Activated T-helper 9 cell treated with anti-CD3 and anti-CD28 coated beads, Interleukin-2, amount 50 U/mL, for 16 hours (primary cell): ENCODE results near the gene CLK4.

Experiments used
- DNase-seq: peaks from one replicate; pipeline ENCODE4 v3.0.0-alpha.2; 2020; ENCODE audit warnings: low read depth

Gene CLK4

DNA sequence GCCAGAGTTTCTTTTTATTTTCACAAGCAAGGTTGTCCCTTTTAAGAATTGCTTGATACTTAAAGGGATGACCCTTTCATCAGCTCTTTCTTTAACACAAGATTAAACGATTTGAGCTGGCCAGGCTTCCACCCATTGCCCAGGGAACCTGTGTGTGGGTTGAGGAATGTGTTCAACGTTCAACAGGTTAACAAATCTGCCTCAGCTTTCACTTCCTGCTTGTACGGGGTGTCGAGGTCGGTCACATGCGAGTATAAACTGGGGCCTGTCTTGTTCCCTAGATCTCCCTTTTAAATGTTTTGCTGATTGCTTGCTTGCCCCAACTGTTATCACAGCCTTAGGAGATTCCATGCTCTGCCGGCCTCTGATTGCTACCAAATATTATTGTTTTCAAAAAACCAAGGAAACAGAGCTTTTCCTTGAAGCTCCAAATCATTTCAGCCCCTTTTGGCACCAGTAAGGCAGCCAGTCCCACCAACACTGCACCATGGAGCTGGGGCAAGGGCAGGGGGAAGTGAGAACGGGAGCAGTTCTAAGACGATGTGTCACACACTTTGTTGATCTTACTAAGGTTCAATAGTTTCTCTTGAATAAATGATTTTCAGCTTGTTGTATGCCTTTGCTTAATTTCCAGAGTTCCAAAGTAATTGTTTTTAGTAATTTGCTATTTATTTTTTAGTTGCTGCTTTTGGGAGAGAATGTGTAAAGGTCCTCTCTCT is 10.7 kb upstream of the CLK4 start:
- DNase-seq: no peak

DNA sequence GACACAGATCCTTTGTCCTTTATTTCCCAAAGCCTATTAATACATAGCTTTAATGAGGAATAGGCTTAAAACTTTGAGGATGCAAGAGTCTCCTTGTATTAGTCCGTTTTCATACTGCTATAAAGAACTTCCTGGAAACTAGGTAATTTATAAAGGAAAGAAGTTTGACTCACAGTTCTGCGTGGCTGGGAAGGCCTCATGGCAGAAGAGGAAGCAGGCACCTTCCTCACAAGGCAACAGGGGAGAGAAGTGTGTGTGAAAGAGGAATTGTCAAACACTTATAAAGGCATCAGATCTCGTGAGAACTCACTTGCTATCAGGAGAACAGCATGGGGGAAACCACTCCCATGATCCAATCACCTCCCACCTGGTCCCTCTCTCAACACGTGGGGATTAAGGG is 5.4 kb upstream of the CLK4 start:
- DNase-seq: no peak

DNA sequence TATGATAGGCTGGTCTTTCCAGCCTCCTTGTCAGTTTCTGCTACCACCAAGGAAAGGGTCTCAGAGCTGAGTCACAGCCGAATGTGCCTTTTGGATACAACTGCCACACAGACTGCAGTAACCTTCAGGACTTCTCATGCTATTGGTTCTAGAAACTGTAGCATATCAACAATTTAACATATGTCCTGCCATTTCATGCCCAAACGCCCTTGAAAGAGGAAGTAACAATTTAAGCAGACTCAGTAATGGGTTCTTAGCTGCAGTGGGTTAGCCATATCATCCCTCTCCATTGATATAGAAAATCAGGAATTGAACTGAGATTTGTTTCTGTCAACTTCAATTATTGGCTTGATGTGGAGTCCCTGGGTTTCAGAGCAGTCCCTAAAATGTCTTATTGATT is 4.1 kb upstream of the CLK4 start:
- DNase-seq: no peak

DNA sequence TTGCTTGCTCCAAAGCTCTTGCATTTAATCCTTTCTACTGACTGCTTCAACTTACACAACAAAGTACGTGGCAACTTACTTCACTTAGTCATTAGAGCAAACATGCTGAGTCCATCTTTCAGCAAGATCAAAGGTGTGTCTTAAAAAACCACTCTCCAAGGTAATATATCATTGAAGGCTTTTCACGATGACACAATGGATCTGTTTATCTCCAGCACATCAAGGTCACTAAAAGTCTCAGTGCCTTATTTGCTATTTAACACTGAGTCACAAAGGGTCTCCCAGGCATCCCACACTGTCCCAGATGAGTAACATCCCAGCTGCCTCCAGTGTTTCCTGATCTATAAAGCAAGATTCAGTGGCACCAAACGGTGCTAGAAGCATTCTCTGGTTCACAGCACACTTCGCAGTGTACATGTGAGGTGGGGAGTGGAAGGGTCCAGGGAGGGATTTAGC is 3.7 kb upstream of the CLK4 start:
- no peak for DNase-seq

DNA sequence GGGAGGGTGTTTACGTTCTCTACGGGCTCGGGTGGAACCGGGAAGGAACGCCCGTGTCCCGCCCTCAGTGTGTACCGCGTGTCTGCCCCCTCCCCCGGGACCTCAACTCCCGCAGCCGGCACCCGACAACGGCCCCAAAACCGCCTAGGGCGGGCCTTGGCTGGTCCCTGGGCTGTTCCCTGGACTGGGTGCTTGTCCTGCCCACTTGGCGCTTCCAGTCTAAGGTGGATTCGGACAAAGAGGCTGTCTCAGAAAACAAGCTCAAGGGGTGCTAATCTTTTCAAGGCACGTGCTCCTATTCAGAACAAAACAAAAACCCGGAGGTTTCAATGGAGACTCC is 379 bp upstream of the CLK4 start:
- no peak for DNase-seq

DNA sequence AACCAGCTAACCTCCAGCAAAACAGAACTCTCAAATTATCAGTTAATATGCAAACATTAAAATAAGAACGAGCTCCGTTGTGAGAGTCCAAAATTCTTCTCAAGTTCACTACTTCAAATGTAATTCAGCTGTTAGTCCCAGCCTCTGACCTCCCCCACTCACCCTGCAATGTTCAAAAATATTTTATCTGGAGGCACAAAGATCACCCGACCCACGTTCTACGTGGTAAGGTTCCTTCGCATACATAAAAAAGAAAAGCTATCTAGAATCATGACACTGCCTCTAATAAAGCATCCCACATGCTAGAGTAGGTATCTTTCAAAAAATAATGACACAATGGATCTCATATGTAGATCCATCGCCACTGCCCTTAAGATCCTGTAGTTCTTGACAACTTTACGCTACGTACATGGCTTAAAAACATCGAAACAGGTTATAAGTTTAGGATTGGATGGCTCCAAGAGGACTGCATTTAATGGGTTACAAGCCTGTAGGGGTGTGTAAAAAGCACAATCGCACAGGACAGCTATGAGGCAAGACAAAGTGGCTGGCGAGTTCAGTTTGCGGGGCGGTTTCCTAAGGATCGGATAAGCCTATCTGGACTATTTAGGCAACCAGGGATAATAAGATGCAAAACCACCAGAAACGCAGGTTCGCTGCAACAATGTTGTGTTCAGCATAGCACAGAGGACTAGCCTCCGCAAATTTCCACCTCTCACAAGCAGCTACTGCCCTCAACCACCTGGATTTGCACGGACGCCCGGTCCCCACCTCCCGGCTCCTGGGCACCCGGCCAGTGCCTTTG is 969 bp downstream of the CLK4 start:
- DNase-seq: no peak

DNA sequence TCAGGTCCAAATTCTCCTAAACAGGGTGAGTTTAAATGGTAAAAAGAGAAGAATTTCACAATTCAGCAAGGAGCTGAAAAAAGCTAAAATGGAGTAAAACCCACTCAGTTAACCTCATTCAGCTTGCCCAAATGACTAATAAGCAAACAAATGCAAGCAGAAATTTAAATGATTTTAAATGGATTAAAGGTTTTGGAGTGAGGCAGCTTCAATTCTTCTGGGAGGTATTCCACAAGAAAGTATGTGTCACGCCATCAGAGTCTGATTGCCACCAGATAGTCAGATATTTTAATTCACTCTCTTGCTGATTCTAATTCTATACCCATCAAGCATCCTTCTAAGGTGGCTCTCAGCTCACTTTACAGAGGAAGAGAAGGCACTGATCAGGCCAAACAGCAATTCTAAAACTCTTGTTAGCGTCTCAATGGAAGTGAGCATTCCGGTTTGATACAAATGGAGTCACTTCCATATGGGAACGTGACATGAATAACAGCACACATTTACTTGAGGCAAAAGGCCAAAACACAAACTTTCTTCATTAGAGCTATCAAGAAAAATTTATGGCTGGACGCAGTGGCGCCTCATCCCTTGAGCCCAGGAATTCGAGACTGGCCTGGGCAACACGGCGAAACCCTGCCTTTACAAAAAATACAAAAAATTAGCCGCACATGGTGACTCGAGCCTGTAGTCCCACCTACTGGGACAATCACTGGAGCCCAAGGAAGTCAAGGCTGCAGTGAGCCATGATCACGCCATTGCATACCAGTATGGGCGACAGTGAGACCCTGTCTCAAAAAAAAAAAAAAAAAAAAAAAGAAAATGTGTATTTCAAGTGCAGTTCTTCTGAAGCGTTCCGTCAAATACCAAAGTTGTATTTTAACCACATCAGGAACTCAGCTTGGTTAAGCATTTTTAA is 2.0 kb downstream of the CLK4 start:
- no peak for DNase-seq

DNA sequence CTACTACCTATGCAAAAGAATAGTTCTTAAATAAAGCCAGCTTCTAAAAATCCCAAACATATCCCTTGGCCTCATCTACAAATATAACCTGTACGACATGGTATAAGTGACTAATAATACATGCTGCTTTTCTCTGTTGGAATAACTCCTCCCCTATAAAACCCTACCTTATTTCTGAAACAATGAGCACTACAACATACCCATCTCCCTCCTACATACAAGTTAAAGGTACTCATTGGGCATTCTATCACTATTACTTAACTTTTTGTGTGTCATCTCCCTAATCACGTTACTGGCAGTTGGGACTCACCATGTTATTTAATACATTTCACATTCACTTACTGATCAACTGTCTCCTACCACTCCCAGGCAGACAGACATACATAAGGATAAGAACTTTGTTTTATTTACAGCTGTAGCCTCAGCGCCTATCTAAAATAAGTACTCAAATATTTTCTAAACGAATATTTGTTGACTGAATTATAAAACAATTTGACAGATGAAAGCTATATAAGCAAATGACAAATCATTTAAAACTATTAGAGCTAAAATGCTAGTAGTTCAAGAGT is 4.1 kb downstream of the CLK4 start:
- no peak for DNase-seq

DNA sequence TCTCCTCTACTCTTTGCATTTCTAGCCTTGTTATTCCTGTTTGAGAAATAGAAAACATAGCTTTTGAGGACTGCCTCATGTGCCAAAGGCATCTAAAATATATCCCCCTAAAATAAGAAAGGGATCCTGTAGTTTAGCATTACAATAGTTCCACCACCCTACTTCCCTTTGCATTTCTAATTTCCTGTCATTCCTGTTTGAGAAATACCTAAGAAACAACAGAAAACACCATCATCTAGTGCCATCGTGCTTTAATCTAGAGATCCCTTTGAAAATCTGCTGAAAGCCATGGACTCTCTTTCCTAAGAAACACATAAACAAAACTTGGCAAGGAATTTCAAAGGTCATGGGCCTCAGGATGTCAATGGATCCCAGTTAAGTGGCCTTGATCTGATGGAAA is 7.5 kb downstream of the CLK4 start:
- no peak for DNase-seq

DNA sequence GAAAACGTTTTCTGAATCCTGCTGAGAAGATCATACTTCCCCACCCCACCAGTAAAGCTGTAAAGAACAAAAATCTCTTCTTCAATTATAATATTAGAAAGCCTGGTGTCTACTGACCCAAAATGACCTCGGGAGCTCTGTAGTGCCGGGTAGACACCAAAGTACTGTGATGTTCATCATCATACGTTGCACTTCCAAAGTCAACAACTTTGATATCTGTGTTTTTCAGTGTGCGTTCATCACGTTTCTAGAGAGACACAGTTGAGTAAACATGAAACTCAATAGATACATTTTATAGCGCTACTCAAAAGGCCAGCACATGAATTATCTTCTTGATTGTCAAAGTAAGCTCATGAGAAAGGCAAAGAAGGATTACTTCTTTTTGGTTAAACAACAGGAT is 14.6 kb downstream of the CLK4 start:
- no peak for DNase-seq

DNA sequence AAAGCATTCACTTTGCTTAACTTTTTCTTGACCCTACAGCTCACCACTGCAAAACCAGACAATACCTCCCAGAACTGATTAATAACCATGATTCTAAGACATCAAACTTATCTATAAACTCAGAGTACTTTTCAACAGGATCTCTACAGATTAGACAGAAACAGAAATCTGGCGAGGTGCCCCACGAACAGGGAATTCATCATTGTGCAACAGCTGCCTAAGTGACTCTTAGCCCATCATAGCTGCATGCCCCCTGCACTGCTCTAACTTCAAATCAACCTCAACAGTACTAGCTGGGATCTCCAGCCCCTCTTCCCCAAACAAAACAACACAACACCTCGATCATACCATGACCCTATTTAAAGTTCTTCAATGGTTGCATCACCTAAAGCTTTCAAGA is 20.6 kb downstream of the CLK4 start:
- no peak for DNase-seq

DNA sequence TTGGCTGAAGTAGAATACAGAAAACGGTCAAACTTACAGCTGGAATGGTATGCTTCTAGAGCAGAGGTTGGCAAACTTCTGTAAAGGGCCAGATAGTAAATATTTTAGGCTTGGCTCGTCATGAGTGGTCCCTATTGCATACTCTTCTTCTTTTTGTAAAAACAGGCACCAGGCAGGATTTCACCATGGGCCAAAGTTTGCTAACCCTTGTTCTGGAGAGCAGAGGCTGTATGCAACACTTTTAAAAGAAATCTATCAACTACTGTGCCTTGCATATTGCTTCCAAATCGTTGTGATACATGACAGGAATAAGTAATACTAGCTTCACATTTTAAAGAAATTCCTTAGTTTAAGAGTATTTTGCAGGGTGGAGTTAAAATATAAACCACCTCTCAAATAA is 21.1 kb downstream of the CLK4 start:
- DNase-seq: no peak

DNA sequence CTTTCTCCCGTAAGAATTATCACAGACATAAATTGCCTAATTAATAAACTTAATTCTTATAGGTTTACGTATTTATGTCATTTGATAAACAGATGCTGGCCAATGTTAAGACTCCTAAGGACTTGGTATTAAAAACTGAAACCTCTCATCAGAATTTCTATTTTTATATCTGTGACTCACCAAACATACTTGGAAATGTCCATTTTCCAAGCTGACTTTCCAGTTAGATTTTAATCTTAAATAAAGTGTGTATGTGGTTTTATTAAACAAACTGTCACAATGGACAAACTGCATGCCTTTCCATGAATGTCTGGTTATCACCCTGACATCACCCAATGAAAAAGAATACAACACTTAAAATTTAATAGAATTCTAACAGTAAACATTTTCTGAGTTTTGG is 24.1 kb downstream of the CLK4 start:
- no peak for DNase-seq

DNA sequence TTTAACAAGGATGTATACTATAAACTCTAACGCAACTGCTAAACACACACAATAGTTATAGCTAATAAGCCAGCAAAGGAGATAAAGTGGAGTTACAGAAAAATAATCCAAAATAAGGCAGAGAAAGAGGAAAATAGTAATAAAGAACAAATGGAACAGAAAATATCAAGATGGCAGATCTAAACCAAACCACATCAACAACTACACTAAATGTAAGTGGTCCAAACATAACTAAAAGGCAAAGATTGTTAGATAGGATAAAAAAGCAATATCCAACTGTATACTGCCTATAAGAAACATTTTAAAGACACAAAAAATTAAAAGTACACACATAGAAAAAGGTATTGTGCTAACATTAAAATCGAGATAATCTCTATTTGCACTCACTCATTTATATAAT is 31.1 kb downstream of the CLK4 start:
- DNase-seq: no peak

DNA sequence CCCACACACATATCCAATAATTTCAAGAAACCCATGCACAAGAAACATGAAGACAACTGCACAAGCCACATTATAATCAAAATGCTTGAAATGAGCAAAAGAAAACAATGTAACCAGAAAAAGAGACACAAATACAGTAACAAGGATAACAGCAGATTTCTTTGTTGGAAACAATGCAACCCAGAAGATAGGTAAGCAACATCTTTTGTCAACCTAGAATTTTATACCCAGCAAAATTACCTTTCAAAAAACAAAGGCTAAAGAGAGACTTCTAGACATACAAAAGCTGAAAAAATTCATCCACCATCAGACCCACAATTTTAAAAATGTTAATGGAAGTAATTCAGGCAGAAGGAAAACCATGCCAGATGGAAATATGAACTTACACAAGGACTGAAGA is 31.7 kb downstream of the CLK4 start:
- no peak for DNase-seq

DNA sequence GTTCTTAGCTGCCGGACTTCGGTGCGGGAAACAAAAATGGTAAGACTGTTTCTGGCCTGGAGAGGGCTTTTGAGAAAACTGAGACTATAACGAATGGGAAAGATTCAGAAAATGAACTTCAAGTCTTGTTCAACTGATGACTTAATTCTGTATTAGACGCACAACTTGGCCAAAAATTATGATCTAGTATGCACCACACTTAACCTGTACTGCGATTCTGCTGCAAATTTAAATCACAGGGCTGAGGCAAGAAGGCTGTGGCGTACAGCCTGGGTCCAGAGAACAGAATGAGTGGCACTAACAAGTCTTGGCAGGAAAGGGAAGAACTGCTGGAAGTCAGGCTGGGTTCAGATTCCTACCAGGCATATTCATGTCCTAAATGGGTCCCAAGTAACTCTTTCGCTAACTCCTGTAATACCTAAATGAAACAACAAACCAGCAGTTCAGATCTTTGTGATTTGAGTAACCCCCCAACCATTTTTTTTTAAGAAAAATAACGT is 35.9 kb downstream of the CLK4 start:
- DNase-seq: no peak

DNA sequence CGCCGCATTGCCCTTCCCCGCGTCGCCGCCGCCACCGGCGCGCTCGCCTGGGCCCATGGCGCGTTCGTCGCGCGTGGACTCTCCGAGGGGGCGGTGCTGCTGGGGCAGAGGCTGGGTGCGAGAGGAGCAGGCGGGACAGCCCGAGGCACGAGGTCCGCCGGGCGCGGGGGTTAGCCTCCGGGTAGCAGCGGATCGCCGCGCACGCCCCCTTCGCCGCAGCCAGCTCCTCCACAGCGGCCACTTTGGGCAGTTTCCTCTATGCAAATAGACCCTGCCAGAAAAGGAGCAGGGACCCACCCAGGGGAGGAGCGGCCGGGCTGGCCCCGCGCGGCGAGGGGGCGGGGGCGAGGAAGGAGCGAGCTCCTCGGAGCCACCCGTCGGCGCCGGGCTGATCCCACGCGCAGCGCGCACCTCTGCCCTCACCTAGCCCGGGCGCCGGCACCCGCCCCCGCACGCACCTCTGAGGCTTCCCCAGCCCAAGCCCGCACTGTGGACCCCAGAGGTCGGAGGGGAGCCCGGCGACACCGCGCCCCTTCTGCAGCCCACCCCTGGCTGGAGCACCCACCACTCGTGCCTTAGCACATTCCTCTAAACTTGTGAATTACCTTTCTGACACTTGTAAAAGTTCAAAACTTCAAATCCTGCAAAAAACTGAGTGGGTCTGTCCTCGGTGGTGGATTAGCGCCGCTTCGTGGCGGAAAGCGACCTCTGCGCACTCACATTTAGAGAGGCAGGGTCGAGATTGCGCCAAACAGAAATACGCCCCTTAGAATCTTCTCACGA is 36.5 kb downstream of the CLK4 start, which contains the start of gene COL23A1:
Gene COL23A1 (minus strand): TSS at position 253 of the 783 bp plus-strand sequence.
- DNase-seq: no peak

DNA sequence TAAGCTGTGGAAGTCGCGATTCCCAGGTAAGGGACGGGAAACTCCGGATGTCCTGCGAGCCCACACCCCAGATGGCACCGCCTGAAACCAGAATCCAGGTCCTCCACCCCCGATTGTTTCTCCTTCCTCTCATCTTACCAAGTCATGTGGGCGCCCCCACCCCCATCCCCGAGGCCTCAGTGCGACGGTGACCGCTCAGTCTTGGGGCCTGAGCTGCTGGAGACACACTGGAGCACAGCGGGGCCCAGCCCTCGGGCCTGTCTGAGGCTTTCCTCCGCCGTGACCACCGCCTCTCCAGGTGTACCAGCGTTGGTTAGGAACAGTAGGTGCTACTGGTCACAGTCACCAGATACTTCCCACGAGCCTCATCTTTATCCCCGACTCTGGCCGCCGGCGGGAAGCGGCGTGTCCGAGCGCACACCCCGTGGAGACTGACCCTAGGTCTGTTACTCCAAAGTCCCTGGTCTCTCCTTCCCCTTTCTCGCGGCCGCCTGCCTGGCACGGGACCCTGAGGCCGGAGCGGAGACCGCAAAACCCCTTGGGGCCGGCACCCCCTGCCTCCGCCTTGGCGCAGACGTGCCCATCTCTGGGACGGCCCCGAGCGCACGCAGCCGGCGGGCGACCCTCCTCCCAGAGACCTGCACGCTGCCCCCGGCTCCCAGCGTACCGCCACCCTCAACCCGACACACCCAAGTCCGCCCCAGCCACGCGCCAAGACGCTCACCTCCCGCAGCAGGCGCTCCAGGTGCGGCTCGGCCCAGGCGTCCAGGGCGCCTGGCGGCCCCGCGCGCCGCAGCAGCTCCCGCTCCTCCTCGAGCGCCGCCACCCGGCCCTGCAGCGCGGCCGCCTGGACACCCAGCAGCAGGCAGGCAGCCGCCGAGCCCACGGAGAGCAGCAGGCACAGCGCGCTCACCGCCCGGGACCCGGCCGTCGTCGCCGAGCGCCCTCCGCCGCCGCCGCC is 37.4 kb downstream of the CLK4 start:
- DNase-seq: no peak

DNA sequence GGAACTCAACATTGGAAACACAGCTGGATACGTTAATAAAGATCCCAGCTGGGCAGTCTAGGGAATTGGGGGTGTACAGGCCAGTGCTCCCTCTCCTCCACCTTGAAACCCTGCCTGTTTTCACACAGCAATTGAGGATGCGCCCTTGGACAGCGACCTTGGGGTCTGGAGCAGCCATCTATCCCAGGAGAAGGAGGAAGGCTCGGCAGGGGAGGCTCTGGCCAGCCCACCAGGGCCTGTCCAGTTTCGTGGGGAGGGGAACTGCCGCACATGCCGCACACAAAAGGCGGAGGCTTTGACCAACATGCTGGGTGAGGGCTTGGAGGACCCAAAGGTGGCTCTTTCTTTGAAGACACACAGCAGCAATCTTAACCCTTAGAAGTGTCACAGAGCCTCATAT is 38.1 kb downstream of the CLK4 start:
- DNase-seq: no peak
